ENCODE results near the gene ROBO3.

GRCh38 chr11:124898711-124899110 is 33.5 kb downstream of the ROBO3 start:
- no peak for TF ChIP-seq EZH2 (IDR thresholded peaks at IDR 0.05; ENCODE audit: borderline replicate concordance, low read length)
- no peak for TF ChIP-seq CTCF (IDR thresholded peaks at IDR 0.05; ENCODE audit: low read length)

Data from OCI-LY1 (cell line).